SK-N-SH treated with all-trans-retinoic acid at 6 μM for 48 hours (cell line): ENCODE data around the gene PDGFD.

Experiments used
- ATAC-seq: fragments of 200-7000 bp; cut with Tn5 transposase; 3 replicates; pipeline ENCODE4 v1.9.1; 2020; ENCODE audit warnings: mild to moderate bottlenecking, moderate library complexity
- ARNTL ChIP-seq: fragments of 450-650 bp; formaldehyde crosslinking; IDR thresholded peaks from 2 replicates; pipeline ENCODE4 v1.5.0; 2020; ENCODE audit warnings: low read depth, mild to moderate bottlenecking, moderate library complexity, borderline replicate concordance
- BACH2 ChIP-seq: fragments of 250-450 bp; sonication (Bioruptor Pico); IDR thresholded peaks from 2 replicates; pipeline ENCODE4 v1.9.0; 2021; ENCODE audit warnings: mild to moderate bottlenecking, borderline replicate concordance
- CREB5 ChIP-seq: fragments of 250-450 bp; sonication (Bioruptor Pico); IDR thresholded peaks from 2 replicates; pipeline ENCODE4 v1.5.1; 2020; ENCODE audit warnings: low read depth, mild to moderate bottlenecking, moderate library complexity
- CSDC2 ChIP-seq: fragments of 250-450 bp; sonication (Bioruptor Pico); IDR thresholded peaks from 2 replicates; pipeline ENCODE4 v1.5.0; 2020; ENCODE audit warnings: mild to moderate bottlenecking, moderate library complexity
- CSRNP3 ChIP-seq: fragments of 250-450 bp; sonication (Bioruptor Pico); IDR thresholded peaks from 2 replicates; pipeline ENCODE4 v1.5.1; 2021; ENCODE audit warnings: mild to moderate bottlenecking, moderate library complexity
- ESRRG ChIP-seq: fragments of 250-450 bp; sonication (Bioruptor Pico); IDR thresholded peaks from 2 replicates; pipeline ENCODE4 v1.6.1; 2021; ENCODE audit warnings: mild to moderate bottlenecking
- GLIS3 ChIP-seq: fragments of 250-450 bp; sonication (Bioruptor Pico); IDR thresholded peaks from 2 replicates; pipeline ENCODE4 v1.5.0; 2020; ENCODE audit warnings: mild to moderate bottlenecking, moderate library complexity
- ISL1 ChIP-seq: fragments of 250-450 bp; sonication (Bioruptor Pico); IDR thresholded peaks from 2 replicates; pipeline ENCODE4 v2.1.2; 2022; ENCODE audit warnings: mild to moderate bottlenecking, moderate library complexity
- OSR1 ChIP-seq: fragments of 250-450 bp; sonication (Bioruptor Pico); IDR thresholded peaks from 2 replicates; pipeline ENCODE4 v1.8.0; 2022; ENCODE audit warnings: moderate library complexity, mild to moderate bottlenecking, inconsistent platforms
- PATZ1 ChIP-seq: fragments of 250-450 bp; sonication (Bioruptor Pico); IDR thresholded peaks from 2 replicates; pipeline ENCODE4 v1.8.0; 2020; ENCODE audit warnings: mild to moderate bottlenecking, moderate library complexity, borderline replicate concordance
- POU6F1 ChIP-seq: fragments of 250-450 bp; sonication (Bioruptor Pico); IDR thresholded peaks from 2 replicates; pipeline ENCODE4 v1.8.0; 2021; ENCODE audit warnings: low read depth, mild to moderate bottlenecking, moderate library complexity, borderline replicate concordance
- PPARA ChIP-seq: fragments of 250-450 bp; sonication (Bioruptor Pico); IDR thresholded peaks from 2 replicates; pipeline ENCODE4 v1.5.0; 2020; ENCODE audit warnings: mild to moderate bottlenecking, borderline replicate concordance
- RARB ChIP-seq: fragments of 250-450 bp; sonication (Bioruptor Pico); IDR thresholded peaks from 2 replicates; pipeline ENCODE4 v1.8.0; 2021; ENCODE audit warnings: mild to moderate bottlenecking, moderate library complexity
- SNAI2 ChIP-seq: fragments of 250-450 bp; sonication (Bioruptor Pico); IDR thresholded peaks from 2 replicates; pipeline ENCODE4 v1.5.0; 2020; ENCODE audit warnings: mild to moderate bottlenecking, moderate library complexity
- TCF4 ChIP-seq: fragments of 250-450 bp; sonication (Bioruptor Pico); IDR thresholded peaks from 2 replicates; pipeline ENCODE4 v1.8.0; 2021; ENCODE audit warnings: mild to moderate bottlenecking, moderate library complexity, borderline replicate concordance
- TOX ChIP-seq: fragments of 250-450 bp; sonication (Bioruptor Pico); IDR thresholded peaks from 2 replicates; pipeline ENCODE4 v1.8.0; 2021; ENCODE audit warnings: mild to moderate bottlenecking, moderate library complexity, borderline replicate concordance
- TSHZ2 ChIP-seq: fragments of 250-450 bp; sonication (Bioruptor Pico); IDR thresholded peaks from 2 replicates; pipeline ENCODE4 v1.5.0; 2020; ENCODE audit warnings: mild to moderate bottlenecking, moderate library complexity
- ZC3H10 ChIP-seq: fragments of 250-450 bp; sonication (Bioruptor Pico); IDR thresholded peaks from 2 replicates; pipeline ENCODE4 v1.5.1; 2021; ENCODE audit warnings: mild to moderate bottlenecking, moderate library complexity
- ZFP3 ChIP-seq: fragments of 250-450 bp; sonication (Bioruptor Pico); IDR thresholded peaks from 2 replicates; pipeline ENCODE4 v1.5.0; 2020; ENCODE audit warnings: mild to moderate bottlenecking, moderate library complexity
- ZFP30 ChIP-seq: fragments of 450-650 bp; formaldehyde crosslinking; IDR thresholded peaks from 2 replicates; pipeline ENCODE4 v1.5.0; 2022; ENCODE audit warnings: mild to moderate bottlenecking, moderate library complexity
- ZNF565 ChIP-seq: fragments of 450-650 bp; formaldehyde crosslinking; conservative IDR thresholded peaks from 2 replicates; pipeline ENCODE4 v1.5.0; 2020; ENCODE audit warnings: low read depth, mild to moderate bottlenecking, moderate library complexity
- ZNF70 ChIP-seq: fragments of 450-650 bp; formaldehyde crosslinking; IDR thresholded peaks from 2 replicates; pipeline ENCODE4 v1.5.0; 2020; ENCODE audit warnings: mild to moderate bottlenecking, moderate library complexity

Gene PDGFD

GRCh38 chr11:104086621-104087020 lies 77.3 kb downstream of the PDGFD start:
- TF ChIP-seq PATZ1 (no peak), ZFP30 (CRISPR knock-in tag) (no peak), TOX (CRISPR knock-in tag) (no peak), ESRRG (CRISPR knock-in tag) (no peak), CSDC2 (no peak), ISL1 (CRISPR knock-in tag) (no peak), ZNF565 (CRISPR knock-in tag) (no peak), PPARA (CRISPR knock-in tag) (no peak), RARB (no peak), CREB5 (CRISPR knock-in tag) (no peak), SNAI2 (CRISPR knock-in tag) (no peak), TSHZ2 (CRISPR knock-in tag) (no peak), ZFP3 (no peak)
- ATAC-seq: no peak

- ATAC-seq: no peak
- TF ChIP-seq ESRRG (CRISPR knock-in tag): no peak
- no peak for TF ChIP-seq POU6F1
Measured at GRCh38 chr11:104078995-104079394, 85.0 kb downstream of the PDGFD start.

- ATAC-seq: no peak
- TF ChIP-seq PPARA (CRISPR knock-in tag): no peak
- no peak for TF ChIP-seq GLIS3 (CRISPR knock-in tag)
- TF ChIP-seq ISL1 (CRISPR knock-in tag): no peak
- no peak for TF ChIP-seq ZFP3
- no peak for TF ChIP-seq OSR1
- no peak for TF ChIP-seq ZNF70 (CRISPR knock-in tag)
- TF ChIP-seq TCF4 (CRISPR knock-in tag): no peak
- no peak for TF ChIP-seq CSRNP3 (CRISPR knock-in tag)
- TF ChIP-seq BACH2 (CRISPR knock-in tag): no peak
- TF ChIP-seq ESRRG (CRISPR knock-in tag): no peak
- TF ChIP-seq TSHZ2 (CRISPR knock-in tag): no peak
- no peak for TF ChIP-seq PATZ1
- no peak for TF ChIP-seq ARNTL (CRISPR knock-in tag)
- no peak for TF ChIP-seq CREB5 (CRISPR knock-in tag)
- no peak for TF ChIP-seq ZC3H10 (CRISPR knock-in tag)
- TF ChIP-seq TOX (CRISPR knock-in tag): no peak
- TF ChIP-seq CSDC2: no peak
Measured at GRCh38 chr11:104078245-104078644, 85.7 kb downstream of the PDGFD start.
